ENCODE results near the gene ECI1.

ECI1 gene

GRCh38 chr16:2251296-2252111 lies at the start of gene ECI1:
Gene ECI1 (minus strand): TSS chr16:2251587. CDS start chr16:2251566, 21 bp downstream.
- in situ Hi-C loops (cut with MboI; ENCODE audit: low sequenced_read_pairs) = no loop called here

- in situ Hi-C loops (cut with MboI; ENCODE audit: low sequenced_read_pairs) = no loop called here
These were observed 48.5 kb upstream of the ECI1 start for GRCh38 chr16:2299915-2300192.

GRCh38 chr16:2299121-2299914 lies 47.9 kb upstream of the ECI1 start:
- in situ Hi-C loops (cut with MboI; ENCODE audit: low sequenced_read_pairs) = no loop called here

- in situ Hi-C loops (cut with MboI; ENCODE audit: low sequenced_read_pairs) = no loop called here
These were observed 47.2 kb upstream of the ECI1 start for GRCh38 chr16:2298621-2299020.

- in situ Hi-C loops (cut with MboI; ENCODE audit: low sequenced_read_pairs) = no loop called here
These were observed 46.1 kb upstream of the ECI1 start for GRCh38 chr16:2297506-2297860.

- in situ Hi-C loops (cut with MboI; ENCODE audit: low sequenced_read_pairs) = no loop called here
These were observed 45.5 kb upstream of the ECI1 start for GRCh38 chr16:2296661-2297505.

- in situ Hi-C loops (cut with MboI; ENCODE audit: low sequenced_read_pairs) = no loop called here
These were observed 43.8 kb upstream of the ECI1 start for GRCh38 chr16:2295056-2295798.

- in situ Hi-C loops (cut with MboI; ENCODE audit: low sequenced_read_pairs) = no loop called here
These were observed 40.8 kb upstream of the ECI1 start for GRCh38 chr16:2292221-2292620.

GRCh38 chr16:2289282-2289681 lies 37.9 kb upstream of the ECI1 start:
- in situ Hi-C loops (cut with MboI; ENCODE audit: low sequenced_read_pairs) = no loop called here

- in situ Hi-C loops (cut with MboI; ENCODE audit: low sequenced_read_pairs) = no loop called here
These were observed 37.3 kb upstream of the ECI1 start for GRCh38 chr16:2288726-2289125.

- in situ Hi-C loops (cut with MboI; ENCODE audit: low sequenced_read_pairs) = no loop called here
These were observed 36.6 kb upstream of the ECI1 start for GRCh38 chr16:2287916-2288547.

GRCh38 chr16:2286550-2286949 lies 35.2 kb upstream of the ECI1 start:
- in situ Hi-C loops (cut with MboI; ENCODE audit: low sequenced_read_pairs) = no loop called here

- in situ Hi-C loops (cut with MboI; ENCODE audit: low sequenced_read_pairs) = no loop called here
These were observed 34.4 kb upstream of the ECI1 start for GRCh38 chr16:2285731-2286191.

- in situ Hi-C loops (cut with MboI; ENCODE audit: low sequenced_read_pairs) = no loop called here
These were observed 33.6 kb upstream of the ECI1 start for GRCh38 chr16:2284797-2285576.

- in situ Hi-C loops (cut with MboI; ENCODE audit: low sequenced_read_pairs) = no loop called here
These were observed 32.8 kb upstream of the ECI1 start for GRCh38 chr16:2284001-2284770.

- in situ Hi-C loops (cut with MboI; ENCODE audit: low sequenced_read_pairs) = no loop called here
These were observed 31.6 kb upstream of the ECI1 start for GRCh38 chr16:2282866-2283555.

GRCh38 chr16:2282262-2282661 lies 30.9 kb upstream of the ECI1 start:
- in situ Hi-C loops (cut with MboI; ENCODE audit: low sequenced_read_pairs) = no loop called here

GRCh38 chr16:2280981-2281542 lies 29.7 kb upstream of the ECI1 start:
- in situ Hi-C loops (cut with MboI; ENCODE audit: low sequenced_read_pairs) = no loop called here
